Activated T-helper 1 cell treated with Interleukin-2 at 50 U/mL for 16 hours (primary cell): ENCODE measurements around the gene NBEAL1.
"Not testable (repeated sequence)": the region's sequence is repeated elsewhere in the genome, so short reads cannot be mapped to it uniquely, and the experiment has no call there.

ENCODE experiments used
- DNase-seq: peaks from one replicate; pipeline ENCODE4 v3.0.0-alpha.2; 2020; ENCODE audit warnings: low read depth

Gene NBEAL1

GRCh38 chr2:203014456-203015199 lies at the start of gene NBEAL1:
NBEAL1 (plus strand) TSS chr2:203014875; CDS start chr2:203016385, 1,510 bp downstream.
- peak; percentile 95 for DNase-seq

- DNase-seq, result no peak
Observed at GRCh38 chr2:202965810-202966460, 48.7 kb upstream of the NBEAL1 start.

DNA sequence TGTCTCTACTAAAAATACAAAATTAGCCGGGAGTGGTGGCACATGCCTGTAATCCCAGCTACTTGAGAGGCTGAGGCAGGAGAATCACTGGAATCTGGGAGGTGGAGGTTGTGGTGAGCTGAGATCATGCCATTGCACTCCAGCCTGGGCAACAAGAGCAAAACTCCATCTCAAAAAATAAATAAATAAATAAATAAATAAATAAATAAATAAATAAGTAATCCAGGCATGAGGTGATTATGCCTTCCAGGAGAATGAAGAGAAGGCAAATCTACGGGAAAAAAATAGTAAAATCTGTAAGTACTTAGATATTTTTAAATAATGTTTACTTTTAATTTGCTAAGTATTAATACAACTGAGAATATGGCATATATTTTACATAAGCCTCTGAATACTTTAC lies 45.3 kb upstream of the NBEAL1 start:
- not testable (repeated sequence) for DNase-seq

DNA sequence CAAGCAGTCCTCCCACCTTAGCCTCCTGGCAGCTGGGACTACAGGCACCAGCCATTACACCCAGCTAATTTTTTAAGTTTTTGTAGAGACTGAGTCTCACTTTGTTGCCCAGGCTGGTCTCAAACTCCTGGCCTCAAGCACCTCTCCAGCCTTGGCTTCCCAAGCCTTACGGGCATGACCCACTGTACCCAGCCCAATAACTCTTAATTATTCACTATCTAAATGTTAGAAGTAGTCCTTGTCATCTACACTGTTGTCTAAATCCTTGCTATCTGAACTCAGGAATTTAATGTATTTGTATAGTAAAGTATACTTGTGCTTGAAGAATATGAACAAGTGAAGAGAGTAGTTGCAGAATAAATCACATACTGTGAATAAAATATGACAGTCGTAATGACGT lies 37.9 kb upstream of the NBEAL1 start:
- no peak for DNase-seq

DNA sequence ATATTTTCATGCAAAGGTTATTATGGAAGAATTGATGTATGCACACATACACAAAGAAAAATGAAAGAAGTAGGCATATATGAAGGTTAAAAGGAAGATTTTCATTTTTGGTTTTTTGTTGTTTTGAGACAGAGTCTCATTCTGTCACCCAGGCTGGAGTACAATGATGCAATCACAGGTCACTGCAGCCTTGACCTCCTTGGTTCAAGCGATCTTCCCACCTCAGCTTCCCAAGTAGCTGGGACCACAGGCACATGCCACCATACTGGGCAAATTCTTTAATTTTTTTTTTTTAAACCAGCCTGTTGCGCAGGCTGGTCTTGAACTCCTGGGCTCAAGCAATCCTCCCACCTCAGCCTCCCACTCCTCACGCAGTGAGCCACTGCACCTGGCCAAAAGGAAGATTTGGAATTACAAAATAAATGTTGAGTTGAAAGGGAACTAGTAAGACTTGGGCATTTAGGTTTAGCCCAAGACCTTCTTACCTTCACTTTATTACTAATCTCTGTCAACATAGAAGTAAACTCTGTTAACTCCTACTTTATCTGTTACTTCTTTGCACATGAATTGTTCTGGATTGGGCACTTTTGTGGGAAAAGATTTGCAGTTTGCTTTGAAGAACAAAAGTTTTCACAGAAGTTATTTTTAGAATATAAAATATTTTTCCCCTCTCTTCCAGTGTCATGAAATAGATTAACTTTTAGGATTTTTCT lies 31.7 kb upstream of the NBEAL1 start:
- no peak for DNase-seq

DNA sequence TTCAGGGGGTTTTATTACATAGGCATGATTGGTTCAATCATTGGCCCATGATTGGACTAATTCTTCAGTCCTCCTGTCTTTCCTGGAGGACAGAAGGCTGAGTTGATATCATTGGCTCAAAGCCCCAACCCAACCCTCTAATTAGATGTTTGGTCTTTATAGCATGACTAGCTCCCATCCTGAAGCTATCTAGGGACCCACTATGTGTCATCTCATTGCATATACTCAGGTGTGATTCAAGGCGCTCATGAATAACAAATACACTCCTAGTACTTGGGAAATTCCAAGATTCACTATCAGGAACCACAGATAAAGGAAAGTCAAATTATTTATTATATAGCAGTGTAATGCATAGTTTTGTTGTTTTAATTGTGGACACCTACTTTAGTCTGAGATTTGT lies 24.9 kb upstream of the NBEAL1 start:
- no peak for DNase-seq

- DNase-seq, result no peak
Observed at GRCh38 chr2:202990501-202990900, 24.2 kb upstream of the NBEAL1 start.

- not testable (repeated sequence) for DNase-seq
Observed at GRCh38 chr2:202997113-202997512, 17.6 kb upstream of the NBEAL1 start.

DNA sequence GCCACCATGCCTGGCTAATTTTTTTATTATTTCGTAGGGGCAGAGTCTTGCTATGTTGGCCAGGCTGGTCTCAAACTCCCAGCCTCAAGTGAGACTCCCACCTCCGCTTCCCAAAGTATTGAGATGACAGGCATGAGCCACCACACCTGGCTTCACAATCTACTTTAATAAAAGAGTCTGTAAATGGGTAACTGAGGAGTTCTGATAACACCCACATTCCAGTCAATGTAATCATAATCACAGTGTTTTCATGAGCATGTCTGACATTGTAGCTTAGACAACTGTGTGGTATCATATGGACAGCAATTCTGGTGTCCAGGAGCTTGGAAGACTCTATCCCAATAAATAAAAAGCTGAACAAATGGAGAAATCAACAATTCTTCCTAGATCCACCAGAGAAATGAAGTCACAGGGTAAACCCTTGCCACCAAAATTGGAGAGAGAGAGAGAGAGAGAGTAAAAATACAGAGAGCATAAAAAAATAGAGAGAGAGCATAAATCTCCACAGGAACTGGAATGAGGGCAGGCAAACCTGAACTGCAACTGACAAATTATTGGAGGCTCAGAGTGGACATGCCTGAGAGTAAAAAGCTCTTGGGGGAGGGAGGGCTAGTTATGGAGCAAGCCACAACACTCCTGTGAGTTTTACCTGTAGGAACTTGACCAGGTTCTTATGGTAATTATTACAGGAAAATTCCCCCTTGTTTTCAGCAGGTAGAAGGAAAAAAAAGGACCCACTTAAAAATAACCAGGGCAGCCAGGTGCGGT lies 12.4 kb upstream of the NBEAL1 start:
- DNase-seq, result no peak

DNA sequence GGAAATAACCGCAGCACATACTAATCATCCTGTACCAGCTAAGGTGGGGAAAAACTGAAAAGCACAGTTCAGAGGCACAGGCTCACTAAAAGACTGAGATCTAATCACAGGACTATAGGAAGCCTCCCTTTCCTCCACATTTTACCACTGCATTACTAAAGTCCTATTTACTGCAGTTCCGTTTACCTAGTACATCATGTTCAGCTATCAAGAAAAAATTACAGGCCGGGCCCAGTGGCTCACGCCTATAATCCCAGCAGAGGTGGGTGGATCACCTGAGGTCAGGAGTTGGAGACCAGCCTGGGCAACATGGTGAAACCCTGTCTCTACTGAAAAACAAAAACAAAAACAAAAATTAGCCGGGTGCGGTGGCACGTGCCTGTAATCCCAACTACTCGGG lies 11.0 kb upstream of the NBEAL1 start:
- DNase-seq, result no peak

DNA sequence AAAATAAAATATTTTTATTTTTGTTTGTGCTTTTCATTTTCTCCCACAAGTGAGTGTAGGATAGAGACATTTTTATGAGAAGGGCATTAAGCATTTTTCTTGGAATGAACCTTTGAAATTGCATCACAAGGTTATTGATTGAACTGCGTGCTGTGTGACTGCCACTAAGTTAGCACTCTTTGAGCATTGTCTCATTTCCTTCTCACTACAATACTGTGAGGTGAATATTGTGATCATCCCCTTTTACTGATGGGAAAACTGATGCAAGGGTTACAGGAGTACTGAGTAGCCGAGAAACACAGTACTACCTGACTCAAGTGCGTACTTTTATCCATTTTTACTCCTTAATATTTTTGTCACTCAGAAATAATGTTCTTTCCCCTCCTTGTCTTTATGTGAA lies 2.0 kb downstream of the NBEAL1 start:
- no peak for DNase-seq

GRCh38 chr2:203018181-203018580 lies 3.5 kb downstream of the NBEAL1 start:
- no peak for DNase-seq

DNA sequence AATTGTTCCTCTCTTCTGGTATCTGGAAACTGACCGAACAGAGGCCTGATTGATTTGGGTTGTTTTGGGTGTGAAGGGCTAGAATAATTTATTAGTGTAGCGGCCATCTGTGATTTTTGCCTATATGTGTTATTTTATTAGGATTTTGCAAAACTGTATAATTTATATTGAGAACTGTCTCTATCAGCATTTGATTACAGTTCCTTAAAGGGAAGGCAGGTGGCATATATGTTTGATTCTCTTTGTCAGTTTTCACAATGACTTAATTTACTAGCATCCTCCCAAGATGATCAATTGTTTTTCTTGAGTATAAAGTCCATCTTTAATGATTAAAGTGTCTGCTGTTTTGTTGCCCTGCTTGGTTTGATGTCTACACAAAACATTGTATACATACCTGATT lies 4.5 kb downstream of the NBEAL1 start:
- DNase-seq, result no peak

DNA sequence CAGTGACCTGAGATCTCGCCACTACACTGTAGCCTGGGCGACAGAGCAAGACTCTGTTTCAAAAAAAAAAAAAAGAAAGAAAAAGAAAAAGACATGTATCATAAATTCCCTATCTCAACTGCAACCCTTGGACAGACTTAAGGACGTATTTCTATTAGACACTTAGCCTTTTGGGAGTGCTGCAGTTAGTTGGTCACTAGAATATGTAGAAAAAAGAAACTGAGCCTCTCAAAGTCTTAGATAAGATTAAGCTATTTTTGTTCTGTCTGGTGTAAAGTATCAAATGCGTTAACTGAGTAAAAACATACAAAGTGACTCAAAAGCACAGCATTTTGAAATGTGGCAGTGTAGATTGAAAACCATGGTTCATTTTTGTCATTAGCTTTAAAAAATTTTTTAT lies 7.3 kb downstream of the NBEAL1 start:
- no peak for DNase-seq

- DNase-seq, result no peak
Observed at GRCh38 chr2:203022751-203023150, 8.1 kb downstream of the NBEAL1 start.

DNA sequence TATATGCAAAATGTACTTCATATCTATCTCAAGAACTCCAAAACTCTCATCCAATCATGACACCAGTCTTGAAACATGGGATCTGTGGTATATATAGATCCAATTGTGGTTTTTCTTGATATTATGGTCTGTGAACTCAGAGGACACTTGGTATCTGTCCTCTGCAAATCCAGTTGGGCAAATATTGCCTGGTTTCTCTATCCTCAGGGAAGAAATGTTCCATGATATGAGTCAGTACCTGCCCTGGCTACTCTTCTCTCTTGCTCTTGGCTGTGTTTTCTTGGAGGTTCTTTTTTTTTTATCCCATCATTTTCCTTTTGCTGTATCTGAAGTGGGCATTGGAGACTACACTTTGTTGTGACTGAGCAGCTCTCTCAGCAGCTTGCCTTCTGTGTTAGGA lies 10.9 kb downstream of the NBEAL1 start:
- DNase-seq, result no peak

- no peak for DNase-seq
Observed at GRCh38 chr2:203030545-203030944, 15.9 kb downstream of the NBEAL1 start.

GRCh38 chr2:203030991-203031390 lies 16.3 kb downstream of the NBEAL1 start:
- DNase-seq, result no peak

GRCh38 chr2:203033395-203033794 lies 18.7 kb downstream of the NBEAL1 start:
- DNase-seq, result no peak

GRCh38 chr2:203035879-203036470 lies 21.3 kb downstream of the NBEAL1 start:
- DNase-seq, result no peak

DNA sequence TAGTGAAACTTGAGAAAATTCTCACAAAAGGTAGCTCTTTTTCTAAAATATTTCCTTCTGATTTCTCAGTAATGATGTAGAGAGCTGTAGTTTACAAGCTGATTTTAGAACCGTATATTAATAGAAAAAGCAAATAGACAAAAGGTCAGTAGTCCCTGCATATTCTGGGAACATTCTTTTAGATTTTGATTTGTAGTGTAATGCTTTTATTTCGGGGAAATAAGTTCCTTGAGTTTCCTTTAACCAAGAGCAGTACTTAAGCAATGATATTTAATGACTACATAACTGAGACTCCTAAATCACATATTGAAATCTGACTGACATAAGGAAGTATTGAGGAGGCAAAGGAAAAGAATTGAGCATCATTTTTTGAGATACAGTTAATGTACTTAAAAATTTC lies 22.4 kb downstream of the NBEAL1 start:
- DNase-seq, result no peak

DNA sequence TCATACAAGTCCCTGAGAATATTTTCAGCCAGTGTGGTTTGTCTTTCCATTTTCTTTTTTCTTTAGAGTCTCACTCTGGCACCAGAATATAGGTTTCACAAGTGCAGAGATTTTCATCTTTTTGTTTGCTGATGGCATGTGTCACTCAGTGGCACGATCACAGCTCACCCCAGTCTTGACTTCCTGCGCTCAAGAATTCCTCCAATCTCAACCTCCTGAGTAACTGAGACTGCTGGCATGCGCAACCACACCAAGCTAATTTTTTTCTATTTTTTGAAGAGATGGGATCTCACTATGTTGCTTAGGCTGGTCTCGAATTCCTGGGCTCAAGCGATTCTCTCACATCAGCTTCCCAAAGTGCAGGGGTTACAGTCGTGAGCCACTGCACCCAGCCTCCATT lies 23.9 kb downstream of the NBEAL1 start:
- DNase-seq, result no peak
